ENCODE data around the gene PNMA1. TPM values are rescaled to one million over a fixed set of nuclear protein-coding genes. Genes with fewer than 3 reads are reported as not detected.

Gene PNMA1
- total RNA-seq, 1 donor from 2014 or later, result 25.9 TPM

DNA sequence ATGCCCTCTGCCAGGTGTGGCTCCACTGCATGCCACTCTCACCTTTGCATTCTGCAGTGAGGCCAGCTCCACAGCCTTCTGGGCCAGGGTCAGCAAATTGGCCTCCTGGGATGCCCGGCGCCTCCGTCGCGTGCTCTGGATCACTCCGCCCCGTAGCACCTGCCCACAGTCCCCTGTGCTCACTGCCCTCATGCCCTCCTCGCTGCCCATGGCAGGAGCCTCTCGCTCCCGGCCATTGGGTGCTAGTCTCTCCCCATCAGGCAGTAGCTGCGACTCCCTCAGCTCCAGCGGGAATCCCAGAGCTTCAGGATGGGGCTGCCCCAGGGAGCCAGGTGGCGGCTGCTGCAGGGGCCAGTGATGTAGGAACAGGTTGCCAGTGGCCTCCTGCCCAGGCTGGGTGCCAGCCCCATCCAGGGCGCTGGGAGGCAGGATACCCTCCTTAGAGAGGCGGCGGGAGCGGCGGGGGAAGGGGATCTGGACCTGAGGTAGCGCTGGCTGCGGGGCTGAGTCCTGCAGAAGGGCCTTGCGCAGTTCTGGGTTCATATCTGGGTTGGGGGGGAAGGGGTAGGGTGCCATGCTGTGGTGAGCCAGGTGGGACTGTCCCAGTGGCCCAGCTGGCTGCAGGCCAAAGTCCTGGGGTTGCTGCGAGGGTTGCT lies 24.5 kb upstream of the PNMA1 start:
- DNase-seq (ENCODE audit: low spot score), result no peak
- H3K9ac ChIP-seq, result no peak overlapping the region
- H3K27ac Mint-ChIP-seq, result no peak overlapping the region
- peaks cover 22% of the 10 kb centered on the region for H3K4me1 ChIP-seq
- H3K4me3 ChIP-seq, result no peak overlapping the region
- H2AFZ ChIP-seq (replicated peaks), result no peak overlapping the region
- no peaks in the 10 kb centered on the region for H3K9me3 Mint-ChIP-seq
- H3K9me3 ChIP-seq (ENCODE audit: low read depth), result no peaks in the 10 kb centered on the region
- H3K36me3 ChIP-seq, result no peaks in the 10 kb centered on the region
- H3K27me3 ChIP-seq, result no peaks in the 10 kb centered on the region
- H3K27me3 Mint-ChIP-seq (ENCODE audit: insufficient read depth, low read depth), result no peaks in the 10 kb centered on the region
- H3F3A ChIP-seq (ENCODE audit: low read depth), result peaks cover 14% of the 10 kb centered on the region
- peaks cover 13% of the 10 kb centered on the region for H3K36me3 Mint-ChIP-seq
- H3K4me3 Mint-ChIP-seq, result no peak overlapping the region
- no peak overlapping the region for H3K4me2 ChIP-seq
- no peaks in the 10 kb centered on the region for H3K79me2 ChIP-seq (ENCODE audit: low read depth)
- no peak overlapping the region for H3K27ac ChIP-seq
- TF ChIP-seq EZH2phosphoT487 (IDR thresholded peaks at IDR 0.05), result no peak
- TF ChIP-seq, protein P1, sequence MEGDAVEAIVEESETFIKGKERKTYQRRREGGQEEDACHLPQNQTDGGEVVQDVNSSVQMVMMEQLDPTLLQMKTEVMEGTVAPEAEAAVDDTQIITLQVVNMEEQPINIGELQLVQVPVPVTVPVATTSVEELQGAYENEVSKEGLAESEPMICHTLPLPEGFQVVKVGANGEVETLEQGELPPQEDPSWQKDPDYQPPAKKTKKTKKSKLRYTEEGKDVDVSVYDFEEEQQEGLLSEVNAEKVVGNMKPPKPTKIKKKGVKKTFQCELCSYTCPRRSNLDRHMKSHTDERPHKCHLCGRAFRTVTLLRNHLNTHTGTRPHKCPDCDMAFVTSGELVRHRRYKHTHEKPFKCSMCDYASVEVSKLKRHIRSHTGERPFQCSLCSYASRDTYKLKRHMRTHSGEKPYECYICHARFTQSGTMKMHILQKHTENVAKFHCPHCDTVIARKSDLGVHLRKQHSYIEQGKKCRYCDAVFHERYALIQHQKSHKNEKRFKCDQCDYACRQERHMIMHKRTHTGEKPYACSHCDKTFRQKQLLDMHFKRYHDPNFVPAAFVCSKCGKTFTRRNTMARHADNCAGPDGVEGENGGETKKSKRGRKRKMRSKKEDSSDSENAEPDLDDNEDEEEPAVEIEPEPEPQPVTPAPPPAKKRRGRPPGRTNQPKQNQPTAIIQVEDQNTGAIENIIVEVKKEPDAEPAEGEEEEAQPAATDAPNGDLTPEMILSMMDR (IDR thresholded peaks at IDR 0.05), result no peak
- H4K20me1 ChIP-seq (ENCODE audit: low read depth), result no peaks in the 10 kb centered on the region
- H3K4me1 Mint-ChIP-seq, result peaks cover 36% of the 10 kb centered on the region

DNA sequence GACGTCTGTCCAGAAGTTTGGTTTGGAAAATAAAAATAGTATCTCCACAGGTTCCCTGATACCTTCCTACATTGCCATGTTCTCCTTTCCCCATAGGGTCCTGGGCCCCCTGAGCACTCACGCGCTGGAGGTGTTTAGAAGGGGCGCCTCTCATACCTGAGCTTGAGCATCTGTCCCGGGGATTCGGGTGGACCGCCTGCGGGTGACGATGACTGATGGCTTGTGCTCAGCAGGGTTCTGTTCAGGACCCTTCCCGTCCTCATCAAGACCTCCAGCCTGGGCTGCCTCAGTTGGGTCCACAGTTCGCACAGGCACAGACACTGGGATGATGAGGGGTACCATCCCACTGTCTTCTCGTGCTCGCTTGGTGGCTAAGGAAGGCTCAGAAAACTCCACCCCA lies 22.7 kb upstream of the PNMA1 start:
- Histone ChIP-seq H3F3A (ENCODE audit: low read depth) (peaks cover 13% of the 10 kb centered on the region), H3K9me3 (ENCODE audit: low read depth) (no peaks in the 10 kb centered on the region), H3K36me3 (no peaks in the 10 kb centered on the region), H3K27ac (no peak overlapping the region), H3K4me2 (no peak overlapping the region), H2AFZ (replicated peaks) (no peak overlapping the region), H4K20me1 (ENCODE audit: low read depth) (no peaks in the 10 kb centered on the region), H3K79me2 (ENCODE audit: low read depth) (no peaks in the 10 kb centered on the region), H3K4me3 (no peak overlapping the region), H3K9ac (no peak overlapping the region), H3K27me3 (no peaks in the 10 kb centered on the region), H3K4me1 (peaks cover 15% of the 10 kb centered on the region)
- Mint-ChIP-seq H3K9me3 (no peaks in the 10 kb centered on the region), H3K4me1 (peaks cover 18% of the 10 kb centered on the region), H3K4me3 (no peak overlapping the region), H3K27me3 (ENCODE audit: insufficient read depth, low read depth) (peaks cover 3% of the 10 kb centered on the region), H3K36me3 (peaks cover 15% of the 10 kb centered on the region), H3K27ac (peak overlapping the region; percentile 66)
- TF ChIP-seq, protein P1 (IDR thresholded peaks at IDR 0.05), result no peak
- no peak for TF ChIP-seq EZH2phosphoT487 (IDR thresholded peaks at IDR 0.05)
- TF ChIP-seq EZH2 (IDR thresholded peaks at IDR 0.05), result no peak
- DNase-seq (ENCODE audit: low spot score), result no peak

DNA sequence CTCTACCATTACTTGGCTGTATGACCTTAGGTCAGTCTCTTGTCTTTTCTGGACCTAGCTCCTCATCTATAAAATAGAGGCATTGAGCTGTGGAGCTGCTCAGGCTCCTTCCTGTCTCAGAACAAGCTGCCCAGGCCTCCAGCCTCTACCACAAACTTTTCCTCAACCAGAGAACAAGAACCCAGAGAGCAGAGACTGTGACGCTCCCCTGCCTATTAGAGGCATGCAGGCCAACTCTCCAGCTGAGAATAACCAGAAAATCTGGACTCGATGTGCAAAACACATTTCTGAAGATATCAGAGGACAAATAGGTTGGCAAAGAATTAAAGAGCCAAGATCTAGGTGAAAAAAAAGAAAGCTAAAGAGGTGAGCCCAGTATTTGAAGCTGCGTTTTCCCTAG lies 17.8 kb upstream of the PNMA1 start:
- Histone ChIP-seq H4K20me1 (ENCODE audit: low read depth) (peaks cover 5% of the 10 kb centered on the region), H3K9ac (no peak overlapping the region), H3K36me3 (no peaks in the 10 kb centered on the region), H3F3A (ENCODE audit: low read depth) (no peaks in the 10 kb centered on the region), H3K79me2 (ENCODE audit: low read depth) (no peaks in the 10 kb centered on the region), H3K4me1 (no peaks in the 10 kb centered on the region), H3K4me2 (no peak overlapping the region), H3K27ac (no peak overlapping the region), H3K4me3 (no peak overlapping the region), H3K9me3 (ENCODE audit: low read depth) (no peaks in the 10 kb centered on the region), H2AFZ (replicated peaks) (no peak overlapping the region), H3K27me3 (no peaks in the 10 kb centered on the region)
- TF ChIP-seq, protein P1 (IDR thresholded peaks at IDR 0.05), result no peak
- no peak for TF ChIP-seq EZH2 (IDR thresholded peaks at IDR 0.05)
- no peak for TF ChIP-seq EZH2phosphoT487 (IDR thresholded peaks at IDR 0.05)
- H3K4me3 Mint-ChIP-seq, result no peak overlapping the region
- H3K4me1 Mint-ChIP-seq, result peaks cover 11% of the 10 kb centered on the region
- DNase-seq (ENCODE audit: low spot score), result no peak
- H3K27me3 Mint-ChIP-seq (ENCODE audit: insufficient read depth, low read depth), result peaks cover 5% of the 10 kb centered on the region
- no peak overlapping the region for H3K27ac Mint-ChIP-seq
- H3K9me3 Mint-ChIP-seq, result no peaks in the 10 kb centered on the region
- peaks cover 21% of the 10 kb centered on the region for H3K36me3 Mint-ChIP-seq

Data from neural progenitor cell (in vitro differentiated cells).